Effector memory CD8-positive, alpha-beta T cell (primary cell): Measurements from ENCODE around the gene ISYNA1.

Experiments
- ATAC-seq: fragments of 150-1000 bp; cut with Tn5 transposase; replicated peaks from 2 replicates; pipeline ENCODE4 v1.10.0; 2021; ENCODE audit warnings: mild to moderate bottlenecking, moderate library complexity
- DNase-seq, 3 experiments: peaks; one replicate each; pipeline ENCODE4 v3.0.0; 2021
- H3K27ac Mint-ChIP-seq, 2 donors: one replicate each; pipeline ENCODE4 v1.8.0; 2022; ENCODE audit warnings: mild to moderate bottlenecking in 2 of 2, mixed read lengths in 2 of 2, moderate library complexity in 2 of 2
- H3K27me3 Mint-ChIP-seq, 2 donors: one replicate each; pipeline ENCODE4 v1.8.0; 2022; ENCODE audit warnings: mixed read lengths in 2 of 2
- H3K36me3 Mint-ChIP-seq: one replicate; pipeline ENCODE4 v1.8.0; 2022; ENCODE audit warnings: mild to moderate bottlenecking, moderate library complexity, mixed read lengths; ENCODE audit not compliant: insufficient read depth
- H3K4me1 Mint-ChIP-seq, 2 donors: one replicate each; pipeline ENCODE4 v1.8.0; 2022; ENCODE audit warnings: low read depth in 2 of 2, mixed read lengths in 2 of 2
- H3K4me3 Mint-ChIP-seq, 2 donors: one replicate each; pipeline ENCODE4 v1.8.0; 2022; ENCODE audit warnings: mild to moderate bottlenecking in 2 of 2, mixed read lengths in 2 of 2, moderate library complexity in 2 of 2
- H3K9me3 Mint-ChIP-seq, 2 donors: one replicate each; pipeline ENCODE4 v1.8.0; 2022; ENCODE audit warnings: mixed read lengths in 2 of 2

ISYNA1 gene

GRCh38 chr19:18428787-18429674 lies 8.9 kb downstream of the ISYNA1 start:
- H3K4me1 Mint-ChIP-seq, result peaks cover 26 to 34% of the 10 kb centered on the region in 2 donors

GRCh38 chr19:18428173-18428786 lies 9.7 kb downstream of the ISYNA1 start:
- Mint-ChIP-seq H3K4me1 (peaks cover 32 to 41% of the 10 kb centered on the region in 2 donors), H3K4me3 (peak overlapping the region; percentile 73), H3K27ac (peak overlapping the region; percentile 92 to 95), H3K36me3 (peaks cover 55% of the 10 kb centered on the region), H3K27me3 (no peaks in the 10 kb centered on the region), H3K9me3 (no peaks in the 10 kb centered on the region)
- ATAC-seq, result no peak
- no peak for DNase-seq

More at GRCh38 chr19:18428787-18429674, 8.9 kb downstream of the ISYNA1 start:
- no peaks in the 10 kb centered on the region for H3K9me3 Mint-ChIP-seq
- H3K27ac Mint-ChIP-seq, result peak overlapping the region; percentile 92 to 95
- DNase-seq, result peak; percentile 91 to 95 (median 94)
- H3K36me3 Mint-ChIP-seq, result peaks cover 56% of the 10 kb centered on the region
- peak overlapping the region; percentile 73 for H3K4me3 Mint-ChIP-seq
- ATAC-seq, result peak; percentile 83
- H3K27me3 Mint-ChIP-seq, result no peaks in the 10 kb centered on the region

DNA sequence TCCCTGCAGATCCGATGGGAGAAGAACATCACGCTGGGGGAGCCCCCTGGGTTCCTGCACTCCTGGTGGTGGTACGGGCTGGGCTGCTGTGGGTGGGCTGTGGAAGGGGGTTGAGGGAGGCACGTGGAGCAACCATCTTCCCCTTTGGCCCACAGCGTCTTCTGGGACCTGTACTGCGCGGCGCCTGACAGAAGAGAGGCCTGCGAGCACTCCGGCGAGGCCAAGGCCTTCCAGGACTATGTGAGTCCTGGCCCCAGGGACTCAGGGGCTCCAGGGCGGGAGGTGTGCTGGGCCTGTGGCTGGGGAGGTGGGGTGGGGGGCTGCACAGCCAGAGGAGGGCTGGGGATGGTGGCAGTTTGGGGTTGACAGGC lies 10.2 kb downstream of the ISYNA1 start:
- peak overlapping the region; percentile 92 to 95 for H3K27ac Mint-ChIP-seq
- no peak overlapping the region for H3K4me3 Mint-ChIP-seq
- H3K27me3 Mint-ChIP-seq, result no peaks in the 10 kb centered on the region
- H3K4me1 Mint-ChIP-seq, result peaks cover 38 to 47% of the 10 kb centered on the region in 2 donors
- DNase-seq (no peak), ATAC-seq (no peak)
- peaks cover 56% of the 10 kb centered on the region for H3K36me3 Mint-ChIP-seq
- H3K9me3 Mint-ChIP-seq, result no peaks in the 10 kb centered on the region

DNA sequence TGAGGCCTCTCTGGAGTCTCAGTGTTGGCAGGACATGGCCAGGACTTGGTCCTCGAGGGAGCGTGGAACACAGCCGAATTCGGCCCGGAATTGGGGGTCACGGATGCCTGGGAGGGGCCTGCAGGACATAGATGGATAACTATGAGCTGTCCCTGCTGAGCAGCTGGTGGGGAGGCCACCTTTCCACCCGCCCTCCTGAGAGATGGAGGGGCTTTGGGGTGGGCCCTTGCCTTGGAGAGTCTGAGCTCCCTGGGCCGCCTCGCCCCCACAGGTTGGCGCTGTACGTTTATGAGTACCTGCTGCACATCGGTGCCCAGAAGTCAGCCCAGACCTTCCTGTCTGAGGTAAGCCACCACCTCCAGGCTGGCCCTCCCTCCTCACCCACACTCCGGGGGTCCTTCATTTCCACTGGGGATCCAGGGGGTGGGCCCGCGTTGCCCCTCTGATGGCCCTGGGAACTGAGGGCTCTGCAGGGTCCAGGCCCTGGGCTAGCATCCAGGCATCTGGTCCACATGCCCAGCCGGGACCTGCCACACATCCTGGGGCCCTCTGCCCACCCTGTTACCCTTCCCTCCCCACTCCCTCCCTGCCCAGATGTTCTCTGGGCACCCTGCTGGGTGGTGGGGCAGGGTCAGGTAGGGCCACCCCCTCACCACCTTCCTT lies 10.7 kb downstream of the ISYNA1 start:
- no peak for ATAC-seq
- Mint-ChIP-seq H3K36me3 (peaks cover 58% of the 10 kb centered on the region), H3K9me3 (no peaks in the 10 kb centered on the region), H3K27me3 (no peaks in the 10 kb centered on the region), H3K27ac (peak overlapping the region; percentile 92 to 95), H3K4me1 (peaks cover 41 to 51% of the 10 kb centered on the region in 2 donors), H3K4me3 (peak overlapping the region; percentile 10 to 38)
- DNase-seq, result no peak

DNA sequence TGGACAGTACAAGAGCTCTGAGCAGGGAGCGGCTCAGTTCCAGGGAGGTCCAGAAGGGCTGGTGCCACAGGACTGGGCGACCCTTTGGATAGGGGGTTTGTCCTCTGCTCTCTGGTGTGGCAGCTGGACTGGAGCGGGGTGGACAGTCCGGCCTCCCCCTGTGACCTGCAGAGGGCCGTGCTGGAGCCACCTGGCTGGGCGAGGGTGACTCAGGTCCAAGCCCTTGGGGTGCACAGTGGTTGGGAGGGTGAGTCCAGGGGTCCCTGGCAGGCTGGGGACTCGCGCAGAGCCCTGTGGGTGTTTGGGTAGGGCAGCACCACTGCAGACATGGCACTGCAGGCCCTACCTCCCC lies 11.5 kb downstream of the ISYNA1 start:
- ATAC-seq, result no peak
- Mint-ChIP-seq H3K4me3 (peak overlapping the region; percentile 38 to 44), H3K9me3 (no peaks in the 10 kb centered on the region), H3K27me3 (no peaks in the 10 kb centered on the region), H3K27ac (peak overlapping the region; percentile 77 to 95), H3K36me3 (peaks cover 62% of the 10 kb centered on the region), H3K4me1 (peaks cover 49 to 57% of the 10 kb centered on the region in 2 donors)
- DNase-seq, result no peak

- H3K4me1 Mint-ChIP-seq, result peaks cover 56 to 63% of the 10 kb centered on the region in 2 donors
- H3K36me3 Mint-ChIP-seq, result peaks cover 62% of the 10 kb centered on the region
- H3K9me3 Mint-ChIP-seq, result no peaks in the 10 kb centered on the region
- H3K4me3 Mint-ChIP-seq, result peak overlapping the region; percentile 15 to 44
- no peaks in the 10 kb centered on the region for H3K27me3 Mint-ChIP-seq
- no peak for DNase-seq
- peak overlapping the region; percentile 77 to 95 for H3K27ac Mint-ChIP-seq
- no peak for ATAC-seq
These were observed 12.2 kb downstream of the ISYNA1 start for GRCh38 chr19:18425515-18426415.

GRCh38 chr19:18424890-18425514 lies 12.9 kb downstream of the ISYNA1 start:
- Mint-ChIP-seq H3K9me3 (no peaks in the 10 kb centered on the region), H3K4me3 (peak overlapping the region; percentile 15 to 88), H3K36me3 (peaks cover 65% of the 10 kb centered on the region), H3K27ac (peak overlapping the region; percentile 67 to 95), H3K27me3 (no peaks in the 10 kb centered on the region), H3K4me1 (peaks cover 62 to 66% of the 10 kb centered on the region in 2 donors)
- ATAC-seq (no peak), DNase-seq (no peak)

GRCh38 chr19:18424122-18424889 lies 13.6 kb downstream of the ISYNA1 start:
- H3K27ac Mint-ChIP-seq, result peak overlapping the region; percentile 67 to 95

GRCh38 chr19:18423258-18424020 lies 14.5 kb downstream of the ISYNA1 start:
- DNase-seq (no peak), ATAC-seq (no peak)
- H3K27ac Mint-ChIP-seq, result peak overlapping the region; percentile 93 to 95
- peak overlapping the region; percentile 88 to 93 for H3K4me3 Mint-ChIP-seq
- H3K27me3 Mint-ChIP-seq, result no peaks in the 10 kb centered on the region
- H3K36me3 Mint-ChIP-seq, result peaks cover 61% of the 10 kb centered on the region
- no peaks in the 10 kb centered on the region for H3K9me3 Mint-ChIP-seq
- H3K4me1 Mint-ChIP-seq, result peaks cover 64 to 66% of the 10 kb centered on the region in 2 donors

More at GRCh38 chr19:18424122-18424889, 13.6 kb downstream of the ISYNA1 start:
- Mint-ChIP-seq H3K36me3 (peaks cover 61% of the 10 kb centered on the region), H3K4me1 (peaks cover 60 to 61% of the 10 kb centered on the region in 2 donors), H3K27me3 (no peaks in the 10 kb centered on the region), H3K9me3 (no peaks in the 10 kb centered on the region), H3K4me3 (peak overlapping the region; percentile 88 to 93)
- DNase-seq (no peak), ATAC-seq (no peak)

DNA sequence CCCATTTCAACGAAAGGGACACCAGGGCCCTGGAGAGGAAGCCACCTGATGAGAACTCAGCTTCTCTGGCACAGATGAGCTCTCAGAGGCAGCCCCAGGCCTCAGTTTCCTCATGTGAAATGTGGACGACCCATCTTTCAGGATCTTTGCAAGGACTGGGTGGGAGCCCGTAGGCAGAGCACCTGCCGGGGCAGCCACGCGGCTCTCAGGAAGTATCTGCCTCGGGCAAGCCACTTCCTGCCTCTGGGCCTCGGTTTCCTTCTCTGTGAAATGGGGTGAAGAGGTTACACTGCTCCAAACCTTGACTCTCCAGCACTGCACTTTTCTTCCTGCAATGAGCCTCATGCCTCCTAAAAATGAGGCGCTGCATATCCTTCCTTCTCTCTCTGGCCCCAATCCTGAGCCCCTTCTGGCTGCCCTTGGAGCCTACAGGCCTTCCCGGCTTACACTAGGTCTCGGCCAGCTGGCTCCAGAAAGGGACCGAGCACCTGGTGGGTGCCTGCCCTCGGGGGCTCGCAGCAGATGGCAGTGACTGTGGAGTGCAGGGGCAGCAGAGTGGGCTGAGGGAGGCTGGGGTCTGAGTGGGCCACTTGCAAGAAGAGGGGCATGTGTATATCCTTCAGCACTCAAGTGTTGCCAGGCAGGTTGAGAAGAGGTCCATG lies 15.3 kb downstream of the ISYNA1 start:
- Mint-ChIP-seq H3K4me1 (peaks cover 71 to 73% of the 10 kb centered on the region in 2 donors), H3K9me3 (no peaks in the 10 kb centered on the region), H3K4me3 (peak overlapping the region; percentile 88 to 93), H3K27ac (peak overlapping the region; percentile 93 to 95), H3K36me3 (peaks cover 60% of the 10 kb centered on the region), H3K27me3 (no peaks in the 10 kb centered on the region)
- ATAC-seq, result peak; percentile 10
- DNase-seq, result peak in 1 of 3 experiments; percentile 44
